GM12875 (cell line): Measurements from ENCODE around the gene STRIT1.

ENCODE experiments used
- H3K4me3 ChIP-seq: one replicate; pipeline ENCODE4 v1.5.1; 2011; ENCODE audit warnings: low read depth, low read length, control low read depth
- TF ChIP-seq, protein P1 (sequence below): IDR thresholded peaks from 2 replicates; pipeline ENCODE4 v1.5.1; 2011; ENCODE audit warnings: low read depth, mild to moderate bottlenecking, control low read depth, inconsistent platforms, low read length, moderate library complexity, borderline replicate concordance; ENCODE audit not compliant: insufficient read depth

The STRIT1 gene

DNA sequence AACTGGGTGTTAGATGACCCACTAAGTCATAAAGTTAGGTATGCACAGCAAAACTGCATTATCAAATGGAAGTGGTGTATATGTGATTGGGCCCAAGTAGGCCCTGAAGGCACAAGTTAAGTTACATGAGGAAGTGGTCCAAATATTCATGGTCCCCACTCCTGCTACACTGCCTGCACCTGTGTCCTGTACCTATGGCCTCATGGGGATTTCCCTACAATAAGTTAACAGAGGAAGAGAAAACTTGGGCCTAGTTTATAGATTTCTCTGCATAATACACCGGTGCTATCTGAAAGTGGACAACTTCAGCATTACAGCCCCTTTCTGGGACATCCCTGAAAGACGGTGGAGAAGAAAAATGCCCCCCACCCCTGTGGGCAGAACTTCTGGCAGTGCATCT lies 41.5 kb downstream of the STRIT1 start:
- H3K4me3 ChIP-seq: no peak overlapping the region
- TF ChIP-seq, protein P1, sequence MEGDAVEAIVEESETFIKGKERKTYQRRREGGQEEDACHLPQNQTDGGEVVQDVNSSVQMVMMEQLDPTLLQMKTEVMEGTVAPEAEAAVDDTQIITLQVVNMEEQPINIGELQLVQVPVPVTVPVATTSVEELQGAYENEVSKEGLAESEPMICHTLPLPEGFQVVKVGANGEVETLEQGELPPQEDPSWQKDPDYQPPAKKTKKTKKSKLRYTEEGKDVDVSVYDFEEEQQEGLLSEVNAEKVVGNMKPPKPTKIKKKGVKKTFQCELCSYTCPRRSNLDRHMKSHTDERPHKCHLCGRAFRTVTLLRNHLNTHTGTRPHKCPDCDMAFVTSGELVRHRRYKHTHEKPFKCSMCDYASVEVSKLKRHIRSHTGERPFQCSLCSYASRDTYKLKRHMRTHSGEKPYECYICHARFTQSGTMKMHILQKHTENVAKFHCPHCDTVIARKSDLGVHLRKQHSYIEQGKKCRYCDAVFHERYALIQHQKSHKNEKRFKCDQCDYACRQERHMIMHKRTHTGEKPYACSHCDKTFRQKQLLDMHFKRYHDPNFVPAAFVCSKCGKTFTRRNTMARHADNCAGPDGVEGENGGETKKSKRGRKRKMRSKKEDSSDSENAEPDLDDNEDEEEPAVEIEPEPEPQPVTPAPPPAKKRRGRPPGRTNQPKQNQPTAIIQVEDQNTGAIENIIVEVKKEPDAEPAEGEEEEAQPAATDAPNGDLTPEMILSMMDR: no peak

DNA sequence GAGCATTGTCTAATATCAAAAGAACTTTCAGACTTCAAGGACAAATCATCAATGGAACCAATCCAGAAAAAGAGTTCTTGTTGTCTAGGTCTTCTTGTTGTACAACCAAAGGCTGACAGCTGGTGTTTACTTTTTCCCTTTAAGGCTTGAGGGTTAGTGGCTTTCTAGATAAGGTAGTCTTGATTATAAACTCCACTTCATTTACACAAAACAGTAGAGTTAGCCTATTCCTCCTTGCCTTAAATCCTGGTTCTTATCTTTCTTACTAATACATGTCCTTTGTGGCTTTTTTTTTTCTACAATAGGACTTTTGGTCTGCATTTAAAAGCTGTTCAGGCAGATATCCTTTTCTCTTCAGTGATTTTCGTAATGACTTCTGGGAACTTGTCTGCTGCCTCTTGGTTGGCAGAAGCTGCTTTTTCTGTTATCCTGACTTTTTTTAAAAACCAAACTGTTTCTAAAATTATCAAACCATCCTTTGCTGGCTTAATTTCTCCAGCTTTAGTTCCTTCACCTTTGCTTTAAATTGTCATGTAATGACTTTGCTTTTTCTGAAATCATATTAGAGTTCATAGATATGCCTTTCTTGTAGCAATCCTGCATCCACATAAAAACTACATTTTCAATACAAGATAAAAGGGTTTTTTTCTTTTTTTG lies 44.8 kb downstream of the STRIT1 start:
- TF ChIP-seq, protein P1: no peak
- no peak overlapping the region for H3K4me3 ChIP-seq

DNA sequence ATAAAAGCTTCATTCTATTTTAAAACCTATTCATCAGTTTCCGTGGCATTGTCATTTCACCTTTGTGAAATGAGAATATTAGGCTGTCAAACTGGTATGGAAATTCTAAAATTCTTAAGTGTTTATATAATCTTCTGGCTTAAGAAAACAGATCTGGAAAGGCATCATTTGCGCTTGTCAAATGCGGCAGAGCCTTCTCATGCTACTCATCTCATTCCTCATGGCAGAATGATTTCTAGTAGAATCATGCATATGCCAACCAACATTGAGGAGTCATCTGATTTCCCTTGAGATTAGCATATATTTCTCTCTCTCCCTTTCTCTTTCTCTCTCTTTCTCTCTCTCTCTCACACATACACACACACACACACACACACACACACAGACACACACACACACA lies 48.8 kb downstream of the STRIT1 start:
- TF ChIP-seq, protein P1: no peak
- no peak overlapping the region for H3K4me3 ChIP-seq

DNA sequence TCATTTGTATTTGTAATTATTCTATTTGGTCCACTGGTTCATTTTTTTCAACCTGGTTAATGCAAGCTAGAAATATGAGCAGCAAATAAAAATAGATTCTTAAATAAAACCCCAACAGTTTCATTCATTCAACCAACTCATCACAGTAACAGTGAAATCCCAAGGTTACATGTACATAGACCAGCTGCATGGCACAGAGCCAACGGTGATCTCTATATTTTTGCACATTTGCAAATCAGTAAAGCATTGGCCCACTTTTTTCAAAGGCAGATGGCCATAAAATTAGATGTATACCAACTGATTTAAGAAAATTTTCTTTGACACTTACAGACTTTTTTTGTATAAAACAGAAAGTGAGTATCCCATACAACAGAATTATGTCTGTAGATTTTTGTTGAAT lies 49.3 kb downstream of the STRIT1 start:
- H3K4me3 ChIP-seq: no peak overlapping the region
- TF ChIP-seq, protein P1: no peak

DNA sequence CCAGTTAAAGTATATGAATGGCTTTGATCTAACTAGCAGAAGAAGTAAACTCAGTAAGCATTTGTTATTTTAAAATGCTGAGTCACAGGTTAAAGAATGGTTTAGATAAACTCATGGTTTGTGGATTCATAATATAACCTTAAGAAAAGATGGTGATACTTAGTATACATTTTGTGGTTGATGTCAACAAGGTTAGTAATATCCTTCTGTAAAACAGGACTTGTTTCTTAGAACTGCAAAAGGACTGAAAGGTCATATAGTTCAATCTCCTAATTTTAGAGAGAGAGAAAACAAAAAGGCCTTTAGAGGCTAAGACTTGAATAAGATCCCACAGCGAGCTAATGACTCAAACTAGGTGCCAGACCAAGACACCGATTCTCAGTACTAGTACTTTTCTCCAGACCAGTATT lies 50.0 kb downstream of the STRIT1 start:
- H3K4me3 ChIP-seq: no peak overlapping the region
- TF ChIP-seq, protein P1: no peak

DNA sequence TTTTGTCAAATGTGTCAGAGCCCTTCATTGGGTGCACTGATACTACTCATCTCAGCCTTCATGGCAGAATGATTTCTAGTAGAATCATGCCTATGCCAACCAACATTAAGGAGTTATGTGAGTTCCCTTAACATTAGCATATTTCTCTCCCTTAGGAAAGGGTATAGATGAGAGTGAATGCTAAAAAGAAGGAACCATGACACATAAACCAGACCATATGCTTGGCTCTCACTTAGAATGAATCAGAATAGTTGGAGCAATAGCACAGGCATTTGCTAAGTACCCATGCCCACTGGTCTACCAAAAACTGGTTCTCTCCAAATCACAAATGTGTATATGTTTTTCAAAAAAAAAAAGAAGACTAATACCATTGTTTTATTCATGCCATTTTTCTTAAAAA lies 51.1 kb downstream of the STRIT1 start:
- H3K4me3 ChIP-seq: no peak overlapping the region
- TF ChIP-seq, protein P1: no peak

DNA sequence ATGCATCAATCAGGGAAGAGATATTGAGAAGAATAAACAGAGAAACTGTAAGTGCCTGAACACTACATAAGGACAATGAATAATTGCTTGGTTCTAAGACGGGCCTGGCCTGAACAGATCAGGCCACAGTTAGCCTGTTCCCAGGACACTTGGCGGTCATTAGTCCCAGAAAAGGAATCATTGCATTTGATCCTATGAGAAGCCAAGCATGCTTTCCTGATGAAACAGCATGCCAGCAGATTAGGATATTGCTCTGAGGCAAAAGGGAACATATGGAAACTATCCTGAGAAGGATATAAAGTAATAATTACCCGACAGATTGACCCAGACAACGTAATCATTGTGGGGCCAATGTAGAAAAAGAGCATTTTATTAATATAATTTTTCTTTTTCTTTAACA lies 51.9 kb downstream of the STRIT1 start:
- TF ChIP-seq, protein P1: no peak
- no peak overlapping the region for H3K4me3 ChIP-seq
